ENCODE data around the gene TCF7L2. TPM values are rescaled to one million over a fixed set of nuclear protein-coding genes. Genes with fewer than 3 reads are reported as not detected.
A peak's percentile ranks its signal among the peaks of the same experiment; 100 is the strongest.

Gene TCF7L2
- total RNA-seq, 1 experiment from 2014 or later, result 2.6 TPM

- no peak for DNase-seq (ENCODE audit: low read depth)
Measured at GRCh38 chr10:113119801-113120200, 169.8 kb downstream of the TCF7L2 start.

DNA sequence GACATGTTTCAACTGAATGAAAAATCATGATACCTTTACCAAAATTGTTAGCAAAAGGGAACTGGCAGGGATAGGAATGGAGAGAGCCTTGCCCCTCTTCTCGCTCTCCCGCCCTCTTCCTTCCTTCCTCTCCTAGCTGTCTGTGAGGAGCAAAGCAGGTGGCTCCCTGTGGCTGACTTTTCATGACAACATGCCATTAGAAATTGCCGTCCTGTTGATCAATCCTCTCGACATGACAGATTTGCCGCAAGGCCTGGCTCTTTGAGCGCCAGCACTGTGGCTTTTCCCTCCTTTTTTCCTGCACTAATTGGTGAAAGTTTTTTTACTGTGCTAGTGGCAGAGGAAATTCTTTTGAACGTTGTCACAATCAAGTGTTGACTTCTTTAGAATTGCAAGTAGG, 171.1 kb downstream of the TCF7L2 start:
- no peak for DNase-seq (ENCODE audit: low read depth)

- DNase-seq (ENCODE audit: low read depth), result no peak
Measured at GRCh38 chr10:113122947-113123346, 172.9 kb downstream of the TCF7L2 start.

DNA sequence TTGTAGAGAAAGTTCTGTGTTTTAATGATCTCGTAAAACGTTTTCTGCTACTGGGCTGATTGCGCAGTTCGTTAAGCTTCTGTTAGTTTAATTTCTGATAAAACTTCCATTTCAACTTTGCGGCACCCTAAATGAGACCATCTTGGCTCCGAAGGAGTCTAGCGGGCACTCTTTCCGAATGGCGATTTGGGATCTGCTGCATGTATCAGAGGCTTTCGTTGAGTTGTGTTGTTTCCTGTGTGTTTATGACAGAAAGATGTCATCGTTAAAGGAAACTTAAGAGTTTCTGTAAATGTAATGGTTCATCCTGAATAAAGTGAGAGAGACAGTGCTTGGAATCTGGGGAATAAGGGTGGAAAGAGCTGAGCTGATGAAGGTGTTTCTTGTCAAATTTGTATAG, 174.7 kb downstream of the TCF7L2 start:
- DNase-seq (ENCODE audit: low read depth), result no peak

DNA sequence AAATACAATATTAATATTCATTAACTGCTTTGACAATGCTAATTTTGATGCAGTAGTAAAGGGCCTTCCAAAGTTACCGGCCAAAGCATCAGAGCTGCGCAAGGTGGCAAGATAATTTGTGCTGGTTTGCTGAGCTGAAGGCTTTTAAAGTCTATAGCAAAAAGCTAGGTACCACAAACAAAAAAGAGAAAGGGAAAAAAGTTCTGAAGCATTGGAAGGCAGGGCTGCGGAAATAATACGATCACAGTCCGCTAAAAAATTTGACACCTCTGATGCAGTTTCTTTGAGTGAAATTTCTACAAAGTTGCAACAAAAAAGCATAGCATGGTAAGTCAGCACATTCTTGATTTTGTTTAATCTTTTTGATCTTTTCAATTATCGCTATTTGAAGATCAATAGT, 175.6 kb downstream of the TCF7L2 start:
- no peak for DNase-seq (ENCODE audit: low read depth)

- DNase-seq (ENCODE audit: low read depth), result peak; percentile 69
Measured at GRCh38 chr10:113126229-113127201, 176.5 kb downstream of the TCF7L2 start.

DNA sequence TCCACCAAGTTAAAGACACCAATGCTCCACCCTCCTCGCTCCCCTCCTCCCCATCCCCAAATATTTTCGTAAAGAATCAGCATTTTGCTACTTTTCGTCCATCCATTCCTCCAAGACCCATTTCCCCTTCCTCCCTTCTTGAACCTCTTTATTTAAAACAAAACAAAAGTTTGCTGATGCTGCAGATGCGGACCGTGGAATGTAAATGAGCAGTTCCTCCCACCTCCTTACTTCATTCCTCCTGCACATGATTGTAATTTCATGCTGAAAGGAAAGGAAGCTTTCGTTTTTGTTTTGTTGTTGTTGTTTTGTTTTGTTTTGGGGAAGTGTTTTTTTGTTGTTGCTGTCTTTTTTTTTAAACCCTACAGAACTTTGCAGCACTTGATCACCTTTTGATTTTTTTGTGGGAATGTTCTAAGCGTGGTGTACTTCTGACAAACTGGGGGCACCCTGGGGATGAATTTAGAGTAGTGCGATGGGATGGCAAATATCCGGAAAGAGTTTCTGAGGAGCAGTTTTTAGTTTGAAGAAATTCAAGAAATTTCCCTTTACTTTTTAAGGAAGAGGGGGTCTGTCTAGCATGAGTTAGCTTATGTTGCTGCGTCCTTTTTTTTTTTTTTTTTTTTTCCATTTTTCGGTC, 177.3 kb downstream of the TCF7L2 start:
- no peak for DNase-seq (ENCODE audit: low read depth)

GRCh38 chr10:113127901-113128283, 177.8 kb downstream of the TCF7L2 start:
- DNase-seq (ENCODE audit: low read depth), result no peak

GRCh38 chr10:113128450-113129070, 178.5 kb downstream of the TCF7L2 start:
- no peak for DNase-seq (ENCODE audit: low read depth)

GRCh38 chr10:113129117-113129516, 179.1 kb downstream of the TCF7L2 start:
- DNase-seq (ENCODE audit: low read depth), result no peak

DNA sequence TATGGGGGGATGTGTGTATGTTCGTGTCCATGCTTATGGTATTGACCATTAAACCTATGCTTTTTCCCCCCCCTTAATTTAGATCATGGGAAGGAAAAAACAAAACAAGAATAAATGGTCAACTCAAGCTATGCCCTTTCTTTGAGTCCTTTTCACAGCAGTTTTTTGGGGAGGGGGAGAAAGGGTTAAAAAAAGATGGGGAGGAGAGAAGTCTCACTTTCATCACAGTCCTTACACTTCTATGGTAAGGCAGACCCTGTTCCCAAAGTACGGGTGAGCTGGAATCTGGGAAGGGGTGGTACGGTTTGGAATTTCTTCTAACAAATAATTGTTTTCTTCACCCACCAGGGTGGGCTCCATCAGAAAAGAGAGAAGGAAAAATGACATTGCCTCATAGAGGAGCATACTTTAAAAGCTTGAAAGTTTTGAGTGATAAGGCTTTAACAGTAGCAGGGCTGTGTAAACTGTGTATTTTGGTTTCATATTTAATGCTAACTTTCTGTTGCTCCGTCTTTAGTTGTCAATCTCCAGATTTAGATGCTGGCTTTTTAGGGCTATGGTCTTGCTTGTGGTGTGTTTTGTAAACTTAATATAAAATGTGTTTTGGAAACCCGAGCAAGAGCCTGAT, 180.1 kb downstream of the TCF7L2 start:
- no peak for DNase-seq (ENCODE audit: low read depth)

DNA sequence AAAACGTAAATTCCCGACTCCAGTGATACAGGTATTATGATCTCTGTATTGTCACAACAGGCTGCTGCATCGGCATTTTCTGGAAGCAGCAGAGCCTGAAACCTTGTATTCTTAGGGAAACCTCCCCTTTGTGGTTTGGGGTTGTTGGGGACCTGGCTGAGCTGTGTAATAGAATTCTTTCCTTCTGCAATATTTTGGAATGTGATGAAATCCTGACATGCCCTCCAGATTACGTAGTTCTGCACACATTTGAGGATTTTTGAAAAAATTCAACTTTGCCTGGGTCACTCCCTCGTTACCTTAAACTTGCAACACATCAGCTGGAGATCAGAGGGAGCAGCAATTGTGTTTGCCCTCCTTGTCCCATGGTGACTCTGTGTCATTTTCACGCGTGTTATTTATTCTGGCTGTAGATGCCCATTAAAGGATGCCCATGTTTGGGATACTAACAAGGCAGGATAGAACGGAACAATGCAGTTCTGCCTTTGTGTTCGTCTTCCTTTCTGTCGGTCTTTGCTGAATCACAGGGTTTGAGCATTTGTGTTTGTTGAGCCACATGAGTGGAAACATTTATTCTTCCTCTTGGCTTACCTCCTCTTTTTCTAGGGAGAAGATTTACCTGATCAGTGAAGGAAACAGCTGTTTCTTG, 181.7 kb downstream of the TCF7L2 start:
- DNase-seq (ENCODE audit: low read depth), result peak; percentile 15

DNA sequence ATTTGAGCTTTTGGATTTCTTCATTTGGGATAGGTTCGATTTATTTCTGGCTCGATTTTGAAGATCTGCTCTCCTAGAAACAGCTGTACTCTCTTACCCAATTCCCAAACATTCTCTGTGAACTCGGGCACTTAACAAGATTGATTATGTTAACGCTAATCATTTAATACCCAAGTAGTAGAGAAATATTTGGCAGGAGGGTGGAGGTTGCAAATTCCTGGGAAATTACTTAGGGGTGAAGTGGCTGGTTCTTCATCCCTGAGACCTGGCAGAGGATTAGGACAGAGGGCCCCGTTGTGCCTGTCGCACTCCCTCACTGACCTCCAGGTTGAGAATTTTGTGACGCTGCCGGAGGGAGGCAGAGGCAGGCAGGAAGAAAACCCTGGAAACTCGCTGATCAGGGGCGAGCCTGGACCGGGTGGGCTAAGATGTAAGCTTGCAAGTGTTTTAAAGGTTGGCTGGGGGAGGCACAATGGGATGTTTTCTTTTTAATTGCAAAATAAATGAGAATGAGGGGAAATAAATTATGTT, 182.6 kb downstream of the TCF7L2 start:
- no peak for DNase-seq (ENCODE audit: low read depth)

DNA sequence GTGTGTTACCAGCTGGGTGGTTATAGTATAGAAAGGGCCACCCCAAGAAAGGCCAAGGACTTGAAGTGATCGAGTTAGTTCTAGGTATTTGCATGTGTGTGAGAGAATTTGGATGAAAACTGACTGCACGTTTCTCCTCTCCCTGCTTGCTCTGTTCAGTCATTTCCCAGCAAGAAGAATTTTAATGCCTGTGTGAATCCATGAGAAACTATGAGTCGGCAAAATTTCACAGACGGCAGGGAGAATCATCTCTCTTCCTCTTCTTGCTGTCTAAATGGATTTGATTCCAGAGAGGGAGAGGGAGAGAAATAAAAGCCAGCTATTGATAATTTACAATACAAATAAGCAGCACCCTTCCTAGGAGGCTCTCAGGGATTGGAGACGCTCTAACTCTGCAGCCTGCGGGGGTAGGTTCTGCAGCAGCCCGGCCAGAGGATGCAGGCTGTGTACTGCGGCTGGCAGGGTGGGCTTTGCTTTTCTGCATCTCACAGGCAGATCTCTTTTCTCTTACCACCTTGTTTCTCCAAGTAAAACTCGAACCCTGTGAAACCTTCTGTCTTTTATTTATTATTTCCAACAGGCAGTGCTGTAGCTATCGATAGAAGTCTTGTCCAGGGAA, 183.6 kb downstream of the TCF7L2 start:
- no peak for DNase-seq (ENCODE audit: low read depth)

GRCh38 chr10:113135025-113135424, 185.0 kb downstream of the TCF7L2 start:
- no peak for DNase-seq (ENCODE audit: low read depth)

- DNase-seq (ENCODE audit: low read depth), result no peak
Measured at GRCh38 chr10:113137941-113138685, 188.1 kb downstream of the TCF7L2 start.

- no peak for DNase-seq (ENCODE audit: low read depth)
Measured at GRCh38 chr10:113138937-113139585, 189.0 kb downstream of the TCF7L2 start.

DNA sequence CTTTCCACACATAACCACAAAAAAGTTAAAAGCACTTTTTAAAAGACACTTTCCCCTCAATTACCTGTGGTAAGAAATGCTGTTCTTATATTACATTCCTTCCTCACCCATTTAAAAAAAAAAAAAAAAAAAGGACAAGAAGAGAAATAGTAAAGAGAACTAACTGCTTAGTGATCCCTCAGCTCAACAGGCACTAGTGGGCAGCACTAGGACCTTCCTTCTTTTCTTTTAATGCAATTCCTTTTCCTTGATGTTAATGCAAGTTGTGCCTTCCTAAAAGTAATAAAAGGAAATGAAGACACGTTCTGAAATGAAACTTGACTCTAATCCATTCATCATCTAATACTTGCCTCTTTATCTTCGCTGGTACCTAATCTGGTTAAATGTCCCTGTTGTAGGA, 189.7 kb downstream of the TCF7L2 start:
- no peak for DNase-seq (ENCODE audit: low read depth)

GRCh38 chr10:113140143-113141011, 190.3 kb downstream of the TCF7L2 start:
- no peak for DNase-seq (ENCODE audit: low read depth)

Measured in M059J (cell line).